Retinal pigment epithelial cell (primary cell): ENCODE results near the gene POLR3K.

ENCODE experiments used
- DNase-seq: peaks from one replicate; pipeline ENCODE4 v3.0.0-alpha.2; 2010; ENCODE audit warnings: low read depth
- H3K4me3 ChIP-seq: 2 replicates; pipeline ENCODE4 v1.5.1; 2011; ENCODE audit warnings: mild to moderate bottlenecking, low read length, control low read depth, moderate library complexity
- CTCF ChIP-seq: conservative IDR thresholded peaks from 2 replicates; pipeline ENCODE4 v1.5.1; 2011; ENCODE audit warnings: low read depth, low read length, control low read depth, inconsistent platforms

The POLR3K gene

GRCh38 chr16:92431-93339 lies 39.3 kb upstream of the POLR3K start:
- TF ChIP-seq CTCF = no peak
- H3K4me3 ChIP-seq = no peak overlapping the region
- no peak for DNase-seq

DNA sequence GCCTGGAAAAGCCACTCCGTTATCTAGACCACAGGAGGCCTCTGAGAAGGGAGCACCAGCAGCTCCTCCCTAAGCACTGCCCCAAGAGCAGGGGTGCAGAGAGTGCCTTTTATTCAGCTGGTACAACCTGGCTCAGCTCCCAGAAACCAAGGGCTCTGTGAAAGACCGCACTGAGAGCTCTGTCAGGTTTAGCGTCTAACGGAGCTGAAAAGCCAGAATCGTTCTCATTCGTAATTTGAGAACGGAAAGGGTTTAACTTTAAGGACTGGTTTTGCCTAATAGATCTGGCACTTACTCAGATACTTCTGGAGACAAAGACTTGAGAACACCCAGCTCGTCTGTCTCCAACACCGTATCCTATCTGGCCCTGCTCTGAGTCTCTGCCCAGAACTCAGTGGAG lies 38.1 kb upstream of the POLR3K start:
- H3K4me3 ChIP-seq = no peak overlapping the region
- peak; percentile 40 for DNase-seq
- no peak for TF ChIP-seq CTCF

GRCh38 chr16:89391-90302 lies 36.2 kb upstream of the POLR3K start:
- no peak for TF ChIP-seq CTCF
- no peak for DNase-seq

GRCh38 chr16:88613-89012 lies 35.2 kb upstream of the POLR3K start:
- DNase-seq = no peak
- TF ChIP-seq CTCF = no peak
- no peak overlapping the region for H3K4me3 ChIP-seq

More at GRCh38 chr16:89391-90302, 36.2 kb upstream of the POLR3K start:
- no peak overlapping the region for H3K4me3 ChIP-seq

- no peak for DNase-seq
- TF ChIP-seq CTCF = no peak
- H3K4me3 ChIP-seq = no peak overlapping the region
Observed at GRCh38 chr16:86483-86952, 33.1 kb upstream of the POLR3K start.

- H3K4me3 ChIP-seq = no peak overlapping the region
- no peak for TF ChIP-seq CTCF
- DNase-seq = no peak
Observed at GRCh38 chr16:85865-86264, 32.5 kb upstream of the POLR3K start.
